Measurements from ENCODE around the gene PFN3. TPM values are rescaled to one million over a fixed set of nuclear protein-coding genes. Genes with fewer than 3 reads are reported as not detected.

The PFN3 gene, protein sequence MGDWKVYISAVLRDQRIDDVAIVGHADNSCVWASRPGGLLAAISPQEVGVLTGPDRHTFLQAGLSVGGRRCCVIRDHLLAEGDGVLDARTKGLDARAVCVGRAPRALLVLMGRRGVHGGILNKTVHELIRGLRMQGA
- total RNA-seq (2022; extraction: Qiagen RNA extraction; ENCODE audit: low read depth): not detected in 5 replicates

DNA sequence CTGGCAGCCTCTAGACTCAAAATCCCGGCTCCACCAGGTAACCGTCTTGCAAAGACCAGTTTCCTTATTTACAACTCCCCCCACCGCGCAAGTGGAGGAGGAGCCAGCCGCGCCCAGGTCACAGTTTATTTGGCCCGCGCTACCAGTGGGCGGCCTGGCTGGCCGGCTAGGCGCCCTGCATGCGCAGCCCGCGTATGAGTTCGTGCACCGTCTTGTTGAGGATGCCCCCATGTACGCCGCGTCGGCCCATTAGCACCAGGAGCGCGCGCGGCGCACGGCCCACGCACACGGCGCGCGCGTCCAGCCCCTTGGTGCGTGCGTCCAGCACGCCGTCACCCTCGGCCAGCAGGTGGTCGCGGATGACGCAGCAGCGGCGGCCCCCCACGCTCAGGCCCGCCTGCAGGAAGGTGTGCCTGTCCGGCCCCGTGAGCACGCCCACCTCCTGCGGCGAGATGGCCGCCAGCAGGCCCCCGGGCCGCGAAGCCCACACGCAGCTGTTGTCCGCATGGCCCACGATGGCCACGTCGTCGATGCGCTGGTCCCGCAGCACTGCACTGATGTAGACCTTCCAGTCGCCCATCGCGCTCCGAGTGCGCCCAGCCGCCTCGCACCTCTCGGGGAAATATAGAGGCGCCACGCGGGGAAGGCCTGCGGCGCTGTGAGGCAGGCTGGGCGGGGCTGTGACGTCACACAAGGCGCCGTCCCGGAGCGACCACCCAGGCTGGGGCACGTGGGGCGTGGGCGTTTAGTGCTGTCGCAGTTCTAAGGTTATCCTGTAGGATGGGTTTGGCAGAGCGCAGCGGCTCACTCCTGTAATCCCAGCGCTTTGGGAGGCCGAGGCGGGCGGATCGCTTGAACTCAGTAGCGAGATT lies at the start of gene PFN3:
Gene PFN3 (minus strand): TSS at position 665 of the 872 bp plus-strand sequence. CDS start 85 bp downstream, at position 580.

GRCh38 chr5:177446200-177447065 lies 46.0 kb upstream of the PFN3 start, which contains the start of gene PRR7:
Gene PRR7, plus strand, starts transcription at chr5:177446814. Its CDS starts 8,254 bp downstream, at chr5:177455068.

DNA sequence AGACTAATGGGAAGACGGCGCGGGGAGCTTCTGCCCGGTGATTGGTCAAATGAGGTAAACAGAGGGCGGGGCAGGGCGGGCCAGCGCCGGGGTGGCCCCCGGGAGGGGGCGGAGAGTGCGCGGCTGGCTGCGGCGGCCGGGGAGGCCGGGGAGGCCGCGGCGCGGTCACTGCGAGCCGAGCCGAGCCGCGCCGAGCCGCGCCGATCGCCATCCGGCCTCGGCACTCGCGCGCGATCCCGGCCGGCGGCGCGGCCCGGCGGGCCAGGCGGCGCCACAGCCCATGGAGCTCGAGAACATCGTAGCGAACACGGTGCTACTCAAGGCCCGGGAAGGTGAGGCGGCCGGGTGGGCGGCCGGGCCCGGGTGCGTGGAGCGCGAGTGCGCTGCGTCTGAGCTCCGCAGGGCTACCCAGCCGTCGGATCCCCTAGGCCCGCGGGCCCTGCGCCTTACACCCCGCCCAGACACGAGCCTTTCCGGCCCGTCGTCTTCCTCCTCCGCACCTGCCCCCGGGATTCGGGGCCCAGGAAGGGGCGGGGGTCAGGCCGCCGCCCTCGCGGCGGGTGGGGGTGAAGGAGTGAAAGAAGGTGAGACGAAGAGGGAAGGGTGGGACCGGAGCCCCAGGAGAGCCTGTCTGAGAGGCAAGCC lies 26.2 kb upstream of the PFN3 start, which contains the start of gene GRK6:
Gene GRK6 (plus strand): TSS at position 111 of the 645 bp plus-strand sequence. CDS start 170 bp downstream, at position 281.

DNA sequence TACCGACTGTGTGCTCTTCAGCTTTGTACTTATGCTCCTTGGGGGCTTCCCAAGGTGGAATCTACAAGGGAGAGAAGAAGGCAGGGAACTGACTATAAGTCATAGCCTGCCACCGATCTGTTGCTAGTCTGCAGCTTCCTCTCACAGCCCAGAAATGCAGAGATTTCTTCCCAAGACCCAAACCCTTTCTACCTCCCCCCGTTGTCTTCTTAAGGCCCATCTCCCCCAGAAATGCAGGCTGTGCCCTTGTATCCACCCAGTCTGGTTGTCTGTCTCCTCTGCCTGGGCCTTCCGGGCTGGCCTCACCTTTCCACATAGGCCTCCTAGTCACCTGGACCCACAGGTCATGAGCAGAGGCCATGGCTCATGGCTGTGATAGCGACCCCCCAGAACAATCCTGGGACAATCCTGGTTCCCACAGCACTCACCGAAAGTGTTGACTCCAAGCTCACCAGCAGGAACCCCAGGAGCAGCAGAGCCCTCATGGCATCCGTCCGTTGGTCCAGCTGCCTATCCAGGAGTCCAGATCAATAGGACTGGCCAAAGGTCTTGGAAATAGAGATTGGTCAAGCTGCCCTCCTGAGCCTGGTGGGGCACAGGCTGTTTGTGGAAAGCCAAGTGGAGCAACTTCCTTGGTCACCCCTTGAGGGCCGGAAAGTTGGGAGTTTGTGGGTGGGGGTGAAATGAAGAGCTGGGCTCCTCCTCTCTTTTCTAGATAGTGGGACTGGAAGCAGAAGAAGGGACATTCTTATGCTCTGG lies 8.8 kb upstream of the PFN3 start, which contains the start of gene F12:
Gene F12 (minus strand): TSS at position 522 of the 759 bp plus-strand sequence. CDS start 37 bp downstream, at position 485.

DNA sequence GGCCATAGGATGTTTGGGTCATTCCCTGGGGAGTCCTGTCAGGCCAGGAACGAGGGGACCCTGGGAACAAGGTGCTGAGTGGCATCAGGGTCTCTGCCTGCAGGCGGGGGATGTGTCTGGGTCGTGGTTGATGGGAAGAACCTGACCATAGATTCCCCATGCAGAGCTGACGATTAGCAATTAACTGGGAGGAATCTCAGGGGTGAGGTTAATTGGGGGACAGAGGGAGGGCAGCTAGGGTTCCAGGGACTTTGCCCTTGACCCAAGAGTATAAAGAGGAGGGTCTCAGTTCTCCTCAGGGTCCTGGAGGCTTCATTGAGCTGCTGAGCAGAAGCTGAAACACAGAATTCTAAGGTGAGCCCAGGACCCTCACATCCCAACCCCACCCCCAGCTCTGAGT lies 16.3 kb downstream of the PFN3 start, which contains the start of gene SLC34A1:
Gene SLC34A1 (plus strand): TSS at position 301 of the 400 bp plus-strand sequence. CDS start 1,308 bp downstream, outside the sequence.

GRCh38 chr5:177357459-177358351 lies 42.8 kb downstream of the PFN3 start, which contains the start of gene RGS14:
Gene RGS14, plus strand, starts transcription at chr5:177357924. Its CDS starts 101 bp downstream, at chr5:177358025.

DNA sequence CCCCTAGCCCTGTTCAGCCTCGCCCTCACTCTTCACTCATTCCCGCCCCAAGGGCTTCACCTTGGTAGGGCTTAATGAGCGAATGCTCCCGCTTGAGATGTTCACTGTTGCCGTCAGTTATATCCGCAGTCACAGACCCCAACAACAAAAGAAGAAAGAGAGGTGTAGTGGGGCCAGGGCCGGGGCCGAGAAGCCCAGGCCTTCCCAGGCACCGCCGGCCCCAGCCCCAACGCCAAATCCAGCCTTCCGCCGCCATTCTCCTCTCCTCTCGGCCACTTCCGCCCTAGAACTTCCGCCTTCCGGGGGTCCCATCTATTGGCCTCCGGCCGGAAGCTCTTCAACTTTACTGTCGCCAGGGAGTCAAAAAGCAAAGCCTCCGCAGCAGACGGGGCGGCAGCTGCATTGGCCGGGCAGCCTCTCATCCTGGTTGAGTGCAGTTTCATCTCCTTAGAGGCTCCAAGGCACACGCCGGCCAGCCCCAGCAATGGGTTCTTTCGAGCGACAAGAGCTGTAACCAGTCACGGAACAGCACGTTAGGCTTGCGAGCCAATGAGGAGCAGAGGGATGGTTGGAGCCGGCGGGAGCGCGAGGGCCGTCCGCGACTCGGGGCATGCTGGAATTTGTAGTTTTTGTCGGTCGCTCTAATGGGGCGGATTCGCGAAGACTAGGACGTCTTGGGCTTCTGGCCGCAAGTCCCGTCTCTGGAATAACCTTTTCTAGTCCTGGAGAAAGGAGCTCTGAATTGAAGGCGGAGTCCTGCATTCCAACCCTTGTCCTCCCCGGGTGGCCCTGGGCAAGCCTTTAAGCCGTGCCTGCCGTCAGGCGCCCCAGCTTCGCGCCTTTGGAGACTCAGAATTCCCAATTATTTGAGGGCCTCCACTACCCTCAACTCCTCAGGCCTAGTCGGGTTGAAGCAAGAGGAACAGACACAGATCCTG lies 48.8 kb downstream of the PFN3 start, which contains the start of gene LMAN2:
Gene LMAN2 (minus strand): TSS at position 277 of the 938 bp plus-strand sequence. CDS start 21 bp downstream, at position 256.

Other genes with a start within 250 kb of the PFN3 start
- 23.6 to 29.0 TPM (median 25.9 TPM) in 5 replicates for gene RAB24, start 96.9 kb downstream of the PFN3 start, total RNA-seq (2022; extraction: Qiagen RNA extraction; ENCODE audit: low read depth)
- 286 to 389 TPM (median 365 TPM) in 5 replicates for gene PRELID1, start 96.9 kb downstream of the PFN3 start, total RNA-seq (2022; extraction: Qiagen RNA extraction; ENCODE audit: low read depth)
- gene MXD3, start 88.8 kb downstream of the PFN3 start, total RNA-seq (2022; extraction: Qiagen RNA extraction; ENCODE audit: low read depth): 11.4 to 22.4 TPM (median 16.5 TPM) in 5 replicates
- gene LMAN2, start 49.0 kb downstream of the PFN3 start, total RNA-seq (2022; extraction: Qiagen RNA extraction; ENCODE audit: low read depth): 172 to 250 TPM (median 197 TPM) in 5 replicates
- gene RGS14, start 42.7 kb downstream of the PFN3 start, total RNA-seq (2022; extraction: Qiagen RNA extraction; ENCODE audit: low read depth): 2.9 to 8.2 TPM (median 6.1 TPM) in 5 replicates
- gene SLC34A1, start 16.2 kb downstream of the PFN3 start, total RNA-seq (2022; extraction: Qiagen RNA extraction; ENCODE audit: low read depth): 0.04 TPM in 1 of 5 replicates, not detected in the others
- gene F12, start 8.9 kb upstream of the PFN3 start, total RNA-seq (2022; extraction: Qiagen RNA extraction; ENCODE audit: low read depth): 13.8 to 24.7 TPM (median 20.7 TPM) in 5 replicates
- 22.2 to 29.4 TPM (median 24.8 TPM) in 5 replicates for gene GRK6, start 26.0 kb upstream of the PFN3 start, total RNA-seq (2022; extraction: Qiagen RNA extraction; ENCODE audit: low read depth)
- gene PRR7, start 46.2 kb upstream of the PFN3 start, total RNA-seq (2022; extraction: Qiagen RNA extraction; ENCODE audit: low read depth): 13.5 to 37.0 TPM (median 31.3 TPM) in 5 replicates
- 55.6 to 80.1 TPM (median 63.8 TPM) in 5 replicates for gene DBN1, start 73.0 kb upstream of the PFN3 start, total RNA-seq (2022; extraction: Qiagen RNA extraction; ENCODE audit: low read depth)
- 82.0 to 110 TPM (median 88.5 TPM) in 5 replicates for gene PDLIM7, start 96.9 kb upstream of the PFN3 start, total RNA-seq (2022; extraction: Qiagen RNA extraction; ENCODE audit: low read depth)
- gene DOK3, start 109.2 kb upstream of the PFN3 start, total RNA-seq (2022; extraction: Qiagen RNA extraction; ENCODE audit: low read depth): 3.3 to 7.5 TPM (median 4.3 TPM) in 5 replicates
- 111 to 190 TPM (median 121 TPM) in 5 replicates for gene DDX41, start 116.3 kb upstream of the PFN3 start, total RNA-seq (2022; extraction: Qiagen RNA extraction; ENCODE audit: low read depth)
- gene FAM193B, start 153.9 kb upstream of the PFN3 start, total RNA-seq (2022; extraction: Qiagen RNA extraction; ENCODE audit: low read depth): 18.0 to 33.3 TPM (median 28.4 TPM) in 5 replicates
- 262 to 315 TPM (median 273 TPM) in 5 replicates for gene TMED9, start 191.5 kb upstream of the PFN3 start, total RNA-seq (2022; extraction: Qiagen RNA extraction; ENCODE audit: low read depth)
- 19.6 to 29.3 TPM (median 26.1 TPM) in 5 replicates for gene B4GALT7, start 199.5 kb upstream of the PFN3 start, total RNA-seq (2022; extraction: Qiagen RNA extraction; ENCODE audit: low read depth)